Natural killer cell treated with Interleukin-12 subunit alpha and Interleukin-12 subunit beta and Interleukin-15 and Interleukin-18, amount 100 ng/mL, for 72 hours (primary cell): ENCODE measurements around the gene PLIN5. TPM values are rescaled to one million over a fixed set of nuclear protein-coding genes. Genes with fewer than 3 reads are reported as not detected.
"Not testable (repeated sequence)": the region's sequence is repeated elsewhere in the genome, so short reads cannot be mapped to it uniquely, and the experiment has no call there.

Experiments
- ATAC-seq, 2 donors: fragments of 150-1000 bp; cut with Tn5 transposase in 1 of 2; sonication (Bioruptor Pico), chemical (Tn5 transposase) in 1 of 2; 2 replicates each; pipeline ENCODE4 v1.10.0; 2021
- DNase-seq: peaks from one replicate; pipeline ENCODE4 v3.0.0; 2022; ENCODE audit warnings: low spot score
- H3K27ac Mint-ChIP-seq, 2 donors: 1 replicate in 1 of 2; 2 replicates in 1 of 2; pipeline ENCODE4 v1.8.0; 2022; ENCODE audit warnings: mixed read lengths in 2 of 2, mild to moderate bottlenecking in 1 of 2, moderate library complexity in 1 of 2
- H3K27me3 Mint-ChIP-seq, 2 donors: 1 replicate in 1 of 2; 2 replicates in 1 of 2; pipeline ENCODE4 v1.8.0; 2022; ENCODE audit warnings: mixed read lengths in 2 of 2
- H3K36me3 Mint-ChIP-seq: one replicate; pipeline ENCODE4 v1.8.0; 2022; ENCODE audit warnings: mixed read lengths
- H3K4me1 Mint-ChIP-seq, 2 donors: 1 replicate in 1 of 2; 2 replicates in 1 of 2; pipeline ENCODE4 v1.8.0; 2022; ENCODE audit warnings: low read depth in 2 of 2, mixed read lengths in 2 of 2, mild to moderate bottlenecking in 1 of 2
- H3K4me3 Mint-ChIP-seq: one replicate; pipeline ENCODE4 v1.8.0; 2022; ENCODE audit warnings: mixed read lengths
- H3K9me3 Mint-ChIP-seq: 2 replicates; pipeline ENCODE4 v1.8.0; 2022; ENCODE audit warnings: mixed read lengths
- total RNA-seq, 2 donors: library from RNA; stranded (reverse); gene quantifications; one replicate each; pipeline ENCODE4 v1.2.3, GENCODE V29; 2022

Gene PLIN5
- total RNA-seq, 2 donors from 2014 or later = not detected

GRCh38 chr19:4528843-4529242, 6.2 kb downstream of the PLIN5 start:
- Mint-ChIP-seq H3K27ac (no peak overlapping the region), H3K9me3 (no peaks in the 10 kb centered on the region)
- ATAC-seq = no peak

GRCh38 chr19:4527377-4527776, 7.6 kb downstream of the PLIN5 start:
- H3K4me3 Mint-ChIP-seq, ATAC-seq, DNase-seq, H3K4me1 Mint-ChIP-seq, H3K27ac Mint-ChIP-seq, H3K9me3 Mint-ChIP-seq, H3K27me3 Mint-ChIP-seq, H3K36me3 Mint-ChIP-seq: not testable (repeated sequence)

More at GRCh38 chr19:4528843-4529242, 6.2 kb downstream of the PLIN5 start:
- no peak overlapping the region for H3K4me3 Mint-ChIP-seq
- H3K36me3 Mint-ChIP-seq = no peaks in the 10 kb centered on the region
- H3K4me1 Mint-ChIP-seq = no peaks in the 10 kb centered on the region
- H3K27me3 Mint-ChIP-seq = peaks cover 0 to 4% of the 10 kb centered on the region in 2 donors
- no peak for DNase-seq

GRCh38 chr19:4525563-4526002, 9.4 kb downstream of the PLIN5 start:
- Mint-ChIP-seq H3K36me3 (no peaks in the 10 kb centered on the region), H3K4me1 (no peaks in the 10 kb centered on the region), H3K27ac (no peak overlapping the region), H3K9me3 (no peaks in the 10 kb centered on the region), H3K4me3 (no peak overlapping the region), H3K27me3 (no peaks in the 10 kb centered on the region)
- ATAC-seq (peak in 1 of 2 donors; percentile 7), DNase-seq (no peak)

- no peak for DNase-seq
- Mint-ChIP-seq H3K4me3 (no peak overlapping the region), H3K36me3 (no peaks in the 10 kb centered on the region)
These were observed 10.0 kb downstream of the PLIN5 start for GRCh38 chr19:4524808-4525562.

GRCh38 chr19:4523306-4524110, 11.5 kb downstream of the PLIN5 start:
- Mint-ChIP-seq H3K4me3 (no peak overlapping the region), H3K36me3 (no peaks in the 10 kb centered on the region), H3K27ac (no peak overlapping the region), H3K27me3 (peaks cover 0 to 3% of the 10 kb centered on the region in 2 donors), H3K9me3 (no peaks in the 10 kb centered on the region), H3K4me1 (peaks cover 0 to 3% of the 10 kb centered on the region in 2 donors)
- DNase-seq (no peak), ATAC-seq (peak in 1 of 2 donors; percentile 31)

More at GRCh38 chr19:4524808-4525562, 10.0 kb downstream of the PLIN5 start:
- H3K4me1 Mint-ChIP-seq = no peaks in the 10 kb centered on the region
- no peaks in the 10 kb centered on the region for H3K27me3 Mint-ChIP-seq
- ATAC-seq = peak; percentile 50 to 72
- H3K9me3 Mint-ChIP-seq = no peaks in the 10 kb centered on the region
- H3K27ac Mint-ChIP-seq = no peak overlapping the region

- H3K27me3 Mint-ChIP-seq = peaks cover 0 to 3% of the 10 kb centered on the region in 2 donors
- H3K4me1 Mint-ChIP-seq = peaks cover 0 to 3% of the 10 kb centered on the region in 2 donors
These were observed 12.6 kb downstream of the PLIN5 start for GRCh38 chr19:4522291-4523002.

GRCh38 chr19:4521888-4522242, 13.2 kb downstream of the PLIN5 start:
- no peak overlapping the region for H3K4me3 Mint-ChIP-seq
- peaks cover 0 to 3% of the 10 kb centered on the region in 2 donors for H3K27me3 Mint-ChIP-seq
- DNase-seq = no peak
- no peaks in the 10 kb centered on the region for H3K36me3 Mint-ChIP-seq
- no peak overlapping the region for H3K27ac Mint-ChIP-seq
- peaks cover 0 to 3% of the 10 kb centered on the region in 2 donors for H3K4me1 Mint-ChIP-seq
- H3K9me3 Mint-ChIP-seq = no peaks in the 10 kb centered on the region
- ATAC-seq = no peak

More at GRCh38 chr19:4522291-4523002, 12.6 kb downstream of the PLIN5 start:
- Mint-ChIP-seq H3K36me3 (no peaks in the 10 kb centered on the region), H3K27ac (no peak overlapping the region), H3K9me3 (no peaks in the 10 kb centered on the region), H3K4me3 (no peak overlapping the region)
- ATAC-seq (no peak), DNase-seq (no peak)

- Mint-ChIP-seq H3K4me1 (peaks cover 0 to 3% of the 10 kb centered on the region in 2 donors), H3K4me3 (no peak overlapping the region), H3K36me3 (no peaks in the 10 kb centered on the region), H3K9me3 (no peaks in the 10 kb centered on the region), H3K27me3 (peaks cover 0 to 3% of the 10 kb centered on the region in 2 donors), H3K27ac (peak overlapping the region in 1 of 2 donors; percentile 20)
- ATAC-seq (no peak), DNase-seq (no peak)
These were observed 13.7 kb downstream of the PLIN5 start for GRCh38 chr19:4521170-4521887.

GRCh38 chr19:4519521-4520277, 15.3 kb downstream of the PLIN5 start:
- Mint-ChIP-seq H3K27ac (no peak overlapping the region), H3K27me3 (peaks cover 0 to 3% of the 10 kb centered on the region in 2 donors), H3K4me3 (no peak overlapping the region), H3K4me1 (peaks cover 0 to 3% of the 10 kb centered on the region in 2 donors), H3K36me3 (no peaks in the 10 kb centered on the region), H3K9me3 (no peaks in the 10 kb centered on the region)
- no peak for ATAC-seq
- no peak for DNase-seq

- ATAC-seq = no peak
- H3K4me1 Mint-ChIP-seq = peaks cover 0 to 3% of the 10 kb centered on the region in 2 donors
These were observed 15.9 kb downstream of the PLIN5 start for GRCh38 chr19:4519172-4519496.

GRCh38 chr19:4518345-4519171, 16.5 kb downstream of the PLIN5 start, which contains the start of gene PLIN4:
TSS of gene PLIN4 (minus strand) at chr19:4518486. CDS start at chr19:4518272, 214 bp downstream.
- Mint-ChIP-seq H3K4me1 (peaks cover 0 to 3% of the 10 kb centered on the region in 2 donors), H3K9me3 (no peaks in the 10 kb centered on the region), H3K4me3 (no peak within 1 kb of the TSS), H3K36me3 (no peaks in the 10 kb centered on the region), H3K27ac (no peak within 1 kb of the TSS), H3K27me3 (peaks cover 0 to 3% of the 10 kb centered on the region in 2 donors)
- ATAC-seq = no peak
- DNase-seq = no peak

More at GRCh38 chr19:4519172-4519496, 15.9 kb downstream of the PLIN5 start:
- Mint-ChIP-seq H3K4me3 (no peak overlapping the region), H3K27me3 (peaks cover 0 to 3% of the 10 kb centered on the region in 2 donors), H3K27ac (no peak overlapping the region), H3K36me3 (no peaks in the 10 kb centered on the region), H3K9me3 (no peaks in the 10 kb centered on the region)
- DNase-seq = no peak
